Skeletal muscle cell (primary cell): ENCODE data around the gene FKBP3.

Experiments used
- DNase-seq: peaks from one replicate; pipeline ENCODE4 v3.0.0-alpha.2; 2010; ENCODE audit warnings: low read depth
- H3K4me3 ChIP-seq: 2 replicates; pipeline ENCODE4 v1.5.1; 2011; ENCODE audit warnings: low read depth, mild to moderate bottlenecking, control low read depth, low read length, moderate library complexity

FKBP3 gene

DNA sequence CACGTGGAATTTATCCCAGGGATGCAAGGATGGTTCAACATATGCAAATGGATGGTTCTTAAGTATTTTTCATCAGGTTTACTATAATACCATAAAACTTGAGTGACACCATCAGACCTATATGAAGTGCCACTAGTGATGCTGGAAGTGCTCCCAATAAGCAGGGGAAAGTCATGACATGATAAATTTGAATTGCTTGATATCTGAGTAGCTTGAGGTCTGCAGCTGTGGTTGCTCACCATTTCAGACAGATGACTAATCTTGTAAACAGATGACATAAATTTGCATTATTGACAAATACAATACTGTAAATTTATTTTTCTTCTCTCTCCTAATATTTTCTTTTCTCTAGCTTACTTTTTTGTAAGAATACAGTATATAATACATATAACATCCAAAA is 64.1 kb downstream of the FKBP3 start:
- DNase-seq = no peak
- H3K4me3 ChIP-seq = no peak overlapping the region

DNA sequence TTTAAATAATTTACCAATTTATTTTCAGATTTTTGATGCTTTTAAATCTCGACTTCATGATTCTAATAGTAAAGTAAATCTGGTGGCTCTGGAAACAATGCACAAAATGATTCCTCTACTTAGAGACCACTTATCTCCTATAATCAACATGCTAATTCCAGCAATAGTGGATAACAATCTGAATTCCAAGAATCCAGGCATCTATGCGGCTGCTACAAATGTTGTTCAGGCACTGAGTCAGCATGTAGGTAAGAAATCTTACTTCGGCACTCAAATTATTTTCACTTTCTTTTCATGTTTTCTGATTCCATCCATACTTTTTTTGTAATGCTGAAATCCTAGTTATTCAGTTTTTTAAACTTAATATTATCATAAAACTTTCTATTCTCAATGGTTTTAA is 65.9 kb downstream of the FKBP3 start:
- no peak overlapping the region for H3K4me3 ChIP-seq
- DNase-seq = no peak

DNA sequence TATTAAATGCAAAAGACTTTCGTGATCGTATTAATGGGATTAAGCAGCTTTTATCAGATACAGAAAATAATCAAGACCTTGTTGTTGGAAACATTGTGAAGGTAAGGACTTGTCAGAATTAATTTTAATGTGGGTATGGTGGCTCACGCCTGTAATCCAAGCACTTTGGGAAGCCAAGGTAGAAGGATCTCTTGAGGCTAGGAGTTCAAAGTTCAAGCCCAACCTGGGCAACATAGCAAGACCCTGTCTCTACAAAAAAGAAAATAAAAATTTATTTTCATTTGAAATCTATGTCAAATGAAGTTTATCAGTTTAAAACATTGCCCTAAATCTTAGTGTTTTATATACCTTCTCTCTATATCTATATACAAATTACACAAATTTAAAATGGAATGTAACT is 67.6 kb downstream of the FKBP3 start:
- no peak for DNase-seq
- H3K4me3 ChIP-seq = no peak overlapping the region

DNA sequence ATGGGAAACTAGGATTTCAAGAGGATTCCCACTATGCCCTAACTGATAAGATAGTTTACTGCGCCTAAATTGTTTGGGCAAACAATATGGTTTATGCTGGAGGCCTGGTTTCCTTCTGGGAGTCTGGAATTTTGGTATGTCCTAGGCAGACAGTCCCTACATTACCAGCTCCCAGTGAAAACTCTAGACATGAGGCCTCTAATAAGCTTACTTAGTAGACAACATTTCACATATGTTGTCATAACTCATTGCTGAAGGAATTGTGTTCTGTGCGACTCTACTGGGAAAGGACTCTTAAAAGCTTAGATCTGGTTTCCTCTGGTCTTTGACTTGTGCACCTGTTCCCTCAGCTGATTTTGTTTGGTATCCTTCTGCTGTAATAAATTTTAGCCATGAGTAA is 68.3 kb downstream of the FKBP3 start:
- no peak for DNase-seq
- H3K4me3 ChIP-seq = no peak overlapping the region
